GM12892 (cell line): Measurements from ENCODE around the gene CRYGN.

Experiments
- POLR2A ChIP-seq: IDR thresholded peaks from 2 replicates; pipeline ENCODE4 v1.6.1; 2011; ENCODE audit warnings: low read depth, low read length, control low read depth
- POLR2AphosphoS5 ChIP-seq: IDR thresholded peaks from 2 replicates; pipeline ENCODE4 v1.6.1; 2011; ENCODE audit warnings: low read depth, low read length, control low read depth
- TAF1 ChIP-seq: IDR thresholded peaks from 2 replicates; pipeline ENCODE4 v1.6.1; 2011; ENCODE audit warnings: low read depth, mild to moderate bottlenecking, control low read depth, low read length, borderline replicate concordance

DNA sequence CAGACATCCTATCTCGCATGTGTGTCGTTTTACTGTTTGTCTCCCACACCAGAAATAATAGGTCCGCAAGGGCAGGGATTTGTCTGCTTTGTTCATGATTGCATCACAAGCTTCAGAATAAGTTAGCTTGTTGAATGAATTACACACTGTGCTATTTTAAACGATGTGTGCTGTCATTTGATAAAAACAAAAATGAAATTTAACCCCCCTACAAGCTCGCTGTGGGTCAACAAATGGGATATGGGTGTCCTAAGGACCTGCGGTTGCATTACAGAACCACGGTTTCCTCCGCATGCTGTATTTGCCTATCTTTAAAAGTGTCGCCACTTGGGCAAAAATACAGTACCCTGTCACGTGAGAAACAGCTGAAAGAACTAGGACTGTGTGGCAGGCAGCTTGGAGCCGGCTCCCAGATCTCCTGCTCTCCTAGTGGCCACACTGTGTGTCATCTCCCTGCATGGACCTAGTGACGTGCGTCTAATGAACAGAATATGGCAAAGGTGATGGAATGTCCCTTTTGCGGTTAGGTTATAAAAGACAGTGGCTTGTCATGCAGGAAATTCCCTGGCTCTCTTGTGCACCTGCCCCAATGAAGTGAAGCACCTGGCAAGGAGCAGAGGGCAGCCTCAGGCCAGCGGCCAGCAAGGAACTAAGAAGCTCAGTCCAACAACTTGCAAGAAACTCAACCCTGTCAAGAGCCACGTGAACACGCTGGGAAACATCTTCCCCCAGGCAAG lies 32.9 kb upstream of the CRYGN start:
- TF ChIP-seq POLR2A (no peak; the same call in none of the 2 replicates), POLR2AphosphoS5 (no peak; the same call in 1 of the 2 replicates), TAF1 (no peak)
